OCI-LY1 (cell line): ENCODE measurements around the gene LHFPL5.

Experiments
- H2AFZ ChIP-seq: fragments of 200-600 bp; sonication (generic), shearing (Covaris generic); 2 replicates; pipeline ENCODE4 v1.6.0; 2014; ENCODE audit warnings: antibody characterized with exemption, mild to moderate bottlenecking, low read length
- H3F3A ChIP-seq: fragments of 200-600 bp; sonication (generic), shearing (Covaris generic); 2 replicates; pipeline ENCODE4 v1.6.0; 2014; ENCODE audit warnings: mild to moderate bottlenecking, antibody characterized with exemption, low read length, moderate library complexity; ENCODE audit not compliant: insufficient read depth
- H3K27ac ChIP-seq: fragments of 200-600 bp; sonication (generic); 2 replicates; pipeline ENCODE4 v1.5.1; 2014; ENCODE audit warnings: low read length, mixed run types, mild to moderate bottlenecking, low read depth; ENCODE audit not compliant: poor library complexity, severe bottlenecking
- H3K27me3 ChIP-seq: fragments of 200-600 bp; sonication (generic); 2 replicates; pipeline ENCODE4 v1.6.0; 2014; ENCODE audit warnings: antibody characterized with exemption, mild to moderate bottlenecking, low read length, moderate library complexity; ENCODE audit not compliant: insufficient read depth
- H3K36me3 ChIP-seq: fragments of 200-600 bp; sonication (generic); 2 replicates; pipeline ENCODE4 v1.6.1; 2014; ENCODE audit warnings: mild to moderate bottlenecking, antibody characterized with exemption, low read length, moderate library complexity, mixed read lengths; ENCODE audit not compliant: insufficient read depth
- H3K4me1 ChIP-seq: fragments of 200-600 bp; sonication (generic); 2 replicates; pipeline ENCODE4 v1.5.1; 2014; ENCODE audit warnings: mild to moderate bottlenecking, low read length, moderate library complexity; ENCODE audit not compliant: insufficient read depth, severe bottlenecking
- H3K4me2 ChIP-seq: fragments of 200-600 bp; sonication (generic), shearing (Covaris generic); 2 replicates; pipeline ENCODE4 v1.6.1; 2014; ENCODE audit warnings: low read length
- H3K4me3 ChIP-seq: fragments of 200-600 bp; sonication (generic); 2 replicates; pipeline ENCODE4 v1.5.1; 2014; ENCODE audit warnings: low read length, low read depth, mild to moderate bottlenecking, mixed read lengths; ENCODE audit not compliant: poor library complexity, severe bottlenecking
- H3K79me2 ChIP-seq: fragments of 200-600 bp; shearing (Covaris generic); 2 replicates; pipeline ENCODE4 v1.6.1; 2016; ENCODE audit warnings: mixed run types, low read length, mixed read lengths; ENCODE audit not compliant: insufficient read depth
- H3K9ac ChIP-seq: fragments of 200-600 bp; sonication (generic), shearing (Covaris generic); 2 replicates; pipeline ENCODE4 v1.6.1; 2014; ENCODE audit warnings: mild to moderate bottlenecking, low read length, mixed read lengths
- H3K9me2 ChIP-seq: fragments of 200-600 bp; sonication (generic), shearing (Covaris generic); 2 replicates; pipeline ENCODE4 v1.6.1; 2014; ENCODE audit warnings: low read depth, mild to moderate bottlenecking, low read length, mixed read lengths
- H3K9me3 ChIP-seq: fragments of 200-600 bp; shearing (Covaris generic); 2 replicates; pipeline ENCODE4 v1.6.1; 2014; ENCODE audit warnings: low read length, mixed read lengths
- H4K20me1 ChIP-seq: fragments of 200-600 bp; sonication (generic), shearing (Covaris generic); 2 replicates; pipeline ENCODE4 v1.6.0; 2016; ENCODE audit warnings: mild to moderate bottlenecking, low read length; ENCODE audit not compliant: insufficient read depth
- CTCF ChIP-seq: fragments of 200-600 bp; sonication (generic), shearing (Covaris generic); IDR thresholded peaks from 2 replicates; pipeline ENCODE4 v1.5.1; 2017; ENCODE audit warnings: mild to moderate bottlenecking, antibody characterized with exemption, low read length, moderate library complexity, mixed read lengths
- EZH2 ChIP-seq: fragments of 200-600 bp; sonication (generic), shearing (Covaris generic); IDR thresholded peaks from 2 replicates; pipeline ENCODE4 v1.8.0; 2017; ENCODE audit warnings: borderline replicate concordance, mixed run types, mild to moderate bottlenecking, antibody characterized with exemption, low read length, moderate library complexity, mixed read lengths

LHFPL5 gene

GRCh38 chr6:35856250-35856649 lies 51.1 kb downstream of the LHFPL5 start:
- H3K27me3 ChIP-seq = no peaks in the 10 kb centered on the region
- H3K4me2 ChIP-seq = no peak overlapping the region
- H3K27ac ChIP-seq = no peak overlapping the region
- no peak for TF ChIP-seq CTCF
- no peak for TF ChIP-seq EZH2
- no peaks in the 10 kb centered on the region for H3F3A ChIP-seq
- no peak overlapping the region for H2AFZ ChIP-seq
- H3K9me3 ChIP-seq = no peaks in the 10 kb centered on the region
- H3K4me1 ChIP-seq = no peaks in the 10 kb centered on the region
- H3K9ac ChIP-seq = no peak overlapping the region
- H3K4me3 ChIP-seq = no peak overlapping the region
- no peaks in the 10 kb centered on the region for H4K20me1 ChIP-seq
- no peaks in the 10 kb centered on the region for H3K9me2 ChIP-seq
- no peaks in the 10 kb centered on the region for H3K79me2 ChIP-seq
- H3K36me3 ChIP-seq = peaks cover 98% of the 10 kb centered on the region

- Histone ChIP-seq H3K36me3 (peaks cover 98% of the 10 kb centered on the region), H3K9me2 (no peaks in the 10 kb centered on the region), H3K9ac (no peak overlapping the region), H3K27me3 (no peaks in the 10 kb centered on the region), H2AFZ (no peak overlapping the region), H3K27ac (no peak overlapping the region), H4K20me1 (no peaks in the 10 kb centered on the region), H3K9me3 (no peaks in the 10 kb centered on the region), H3K4me2 (no peak overlapping the region), H3K79me2 (no peaks in the 10 kb centered on the region), H3K4me3 (no peak overlapping the region), H3F3A (no peaks in the 10 kb centered on the region), H3K4me1 (no peaks in the 10 kb centered on the region)
- TF ChIP-seq CTCF = no peak
- no peak for TF ChIP-seq EZH2
These were observed 52.7 kb downstream of the LHFPL5 start for GRCh38 chr6:35857853-35858252.

GRCh38 chr6:35859367-35859766 lies 54.2 kb downstream of the LHFPL5 start:
- Histone ChIP-seq H3K4me1 (no peaks in the 10 kb centered on the region), H3K9ac (no peak overlapping the region), H3K36me3 (peaks cover 94% of the 10 kb centered on the region)

More at GRCh38 chr6:35859367-35859766, 54.2 kb downstream of the LHFPL5 start:
- Histone ChIP-seq H3K4me2 (no peak overlapping the region), H2AFZ (no peak overlapping the region), H3K27me3 (no peaks in the 10 kb centered on the region), H4K20me1 (no peaks in the 10 kb centered on the region), H3K27ac (no peak overlapping the region), H3K9me3 (no peaks in the 10 kb centered on the region), H3K4me3 (no peak overlapping the region), H3K9me2 (no peaks in the 10 kb centered on the region), H3F3A (no peaks in the 10 kb centered on the region), H3K79me2 (no peaks in the 10 kb centered on the region)
- no peak for TF ChIP-seq CTCF
- no peak for TF ChIP-seq EZH2
